ENCODE results near the gene CIITA.

The CIITA gene

GRCh38 chr16:10969615-10970014 lies 92.6 kb downstream of the CIITA start:
- H3K4me2 ChIP-seq (ENCODE audit: low read depth, low read length, poor library complexity, severe bottlenecking), result no peak overlapping the region
- H3K79me2 ChIP-seq (ENCODE audit: insufficient read depth, low read length), result no peaks in the 10 kb centered on the region
- TF ChIP-seq CTCF (IDR thresholded peaks at IDR 0.05; ENCODE audit: insufficient read depth, low read length, poor library complexity, severe bottlenecking) (no peak), EZH2phosphoT487 (conservative IDR thresholded peaks at IDR 0.05; ENCODE audit: low read length) (no peak)
- H3K27me3 ChIP-seq (ENCODE audit: low read length), result no peaks in the 10 kb centered on the region
- no peak overlapping the region for H2AFZ ChIP-seq (ENCODE audit: low read depth, low read length, severe bottlenecking)
- H3K9me3 ChIP-seq (ENCODE audit: insufficient read depth, low read length), result no peaks in the 10 kb centered on the region
- no peak overlapping the region for H3K4me3 ChIP-seq (ENCODE audit: insufficient read depth, low read length, poor library complexity, severe bottlenecking)
- no peak overlapping the region for H3K9ac ChIP-seq (ENCODE audit: low read length)
- no peaks in the 10 kb centered on the region for H3F3A ChIP-seq (ENCODE audit: insufficient read depth)
- H3K36me3 ChIP-seq (ENCODE audit: low read length), result no peaks in the 10 kb centered on the region
- no peaks in the 10 kb centered on the region for H3K9me2 ChIP-seq (replicated peaks; ENCODE audit: insufficient read depth, low read length)
- no peak overlapping the region for H3K27ac ChIP-seq (ENCODE audit: low read depth, low read length)
- H4K20me1 ChIP-seq (ENCODE audit: low read depth, low read length), result no peaks in the 10 kb centered on the region

- no peaks in the 10 kb centered on the region for H3K9me2 ChIP-seq (replicated peaks; ENCODE audit: insufficient read depth, low read length)
- TF ChIP-seq EZH2phosphoT487 (conservative IDR thresholded peaks at IDR 0.05; ENCODE audit: low read length) (no peak), CTCF (IDR thresholded peaks at IDR 0.05; ENCODE audit: insufficient read depth, low read length, poor library complexity, severe bottlenecking) (no peak)
- H3K27ac ChIP-seq (ENCODE audit: low read depth, low read length), result no peak overlapping the region
- no peak overlapping the region for H3K9ac ChIP-seq (ENCODE audit: low read length)
- no peaks in the 10 kb centered on the region for H3K27me3 ChIP-seq (ENCODE audit: low read length)
- H3K4me3 ChIP-seq (ENCODE audit: insufficient read depth, low read length, poor library complexity, severe bottlenecking), result no peak overlapping the region
- no peaks in the 10 kb centered on the region for H3K36me3 ChIP-seq (ENCODE audit: low read length)
- H4K20me1 ChIP-seq (ENCODE audit: low read depth, low read length), result no peaks in the 10 kb centered on the region
- no peaks in the 10 kb centered on the region for H3K79me2 ChIP-seq (ENCODE audit: insufficient read depth, low read length)
- H2AFZ ChIP-seq (ENCODE audit: low read depth, low read length, severe bottlenecking), result no peak overlapping the region
- no peak overlapping the region for H3K4me2 ChIP-seq (ENCODE audit: low read depth, low read length, poor library complexity, severe bottlenecking)
- no peaks in the 10 kb centered on the region for H3K9me3 ChIP-seq (ENCODE audit: insufficient read depth, low read length)
- H3F3A ChIP-seq (ENCODE audit: insufficient read depth), result no peaks in the 10 kb centered on the region
These were observed 93.1 kb downstream of the CIITA start for GRCh38 chr16:10970065-10970464.

- H3K36me3 ChIP-seq (ENCODE audit: low read length), result no peaks in the 10 kb centered on the region
- H3K4me3 ChIP-seq (ENCODE audit: insufficient read depth, low read length, poor library complexity, severe bottlenecking), result no peak overlapping the region
- no peaks in the 10 kb centered on the region for H4K20me1 ChIP-seq (ENCODE audit: low read depth, low read length)
- H3K27me3 ChIP-seq (ENCODE audit: low read length), result no peaks in the 10 kb centered on the region
- H3K27ac ChIP-seq (ENCODE audit: low read depth, low read length), result no peak overlapping the region
- H3K79me2 ChIP-seq (ENCODE audit: insufficient read depth, low read length), result no peaks in the 10 kb centered on the region
- H3K9me3 ChIP-seq (ENCODE audit: insufficient read depth, low read length), result no peaks in the 10 kb centered on the region
- H3K9ac ChIP-seq (ENCODE audit: low read length), result no peak overlapping the region
- no peak overlapping the region for H2AFZ ChIP-seq (ENCODE audit: low read depth, low read length, severe bottlenecking)
- no peaks in the 10 kb centered on the region for H3F3A ChIP-seq (ENCODE audit: insufficient read depth)
- H3K9me2 ChIP-seq (replicated peaks; ENCODE audit: insufficient read depth, low read length), result no peaks in the 10 kb centered on the region
- H3K4me2 ChIP-seq (ENCODE audit: low read depth, low read length, poor library complexity, severe bottlenecking), result no peak overlapping the region
- TF ChIP-seq CTCF (IDR thresholded peaks at IDR 0.05; ENCODE audit: insufficient read depth, low read length, poor library complexity, severe bottlenecking), result peak; percentile 67
- no peak for TF ChIP-seq EZH2phosphoT487 (conservative IDR thresholded peaks at IDR 0.05; ENCODE audit: low read length)
These were observed 94.6 kb downstream of the CIITA start for GRCh38 chr16:10971560-10971961.

All from SU-DHL-6 (cell line).